Neuronal stem cell (in vitro differentiated cells): Measurements from ENCODE around the gene PTPN4.

Experiments
- DNase-seq: peaks from one replicate; pipeline ENCODE4 v3.0.0-alpha.2; 2013; ENCODE audit warnings: low spot score
- H2AFZ ChIP-seq: one replicate; pipeline ENCODE4 v1.6.1; 2013; ENCODE audit warnings: mild to moderate bottlenecking, low read length, inconsistent platforms
- H2AK5ac ChIP-seq: 2 replicates; pipeline ENCODE4 v1.6.1; 2013; ENCODE audit warnings: low read depth, mild to moderate bottlenecking, inconsistent platforms, low read length, moderate library complexity, mixed read lengths
- H2BK120ac ChIP-seq: 2 replicates; pipeline ENCODE4 v1.6.1; 2013; ENCODE audit warnings: low read depth, mild to moderate bottlenecking, inconsistent platforms, low read length, moderate library complexity, mixed read lengths
- H2BK12ac ChIP-seq: one replicate; pipeline ENCODE4 v1.6.1; 2013; ENCODE audit warnings: low read length, inconsistent platforms
- H2BK15ac ChIP-seq: 2 replicates; pipeline ENCODE4 v1.6.1; 2013; ENCODE audit warnings: mild to moderate bottlenecking, low read length, inconsistent platforms, mixed read lengths
- H2BK5ac ChIP-seq: one replicate; pipeline ENCODE4 v1.6.1; 2013; ENCODE audit warnings: inconsistent platforms, mild to moderate bottlenecking, low read length, moderate library complexity
- H3K14ac ChIP-seq: one replicate; pipeline ENCODE4 v1.6.1; 2013; ENCODE audit warnings: low read length, inconsistent platforms
- H3K18ac ChIP-seq: 2 replicates; pipeline ENCODE4 v1.6.1; 2013; ENCODE audit warnings: low read length, inconsistent platforms
- H3K23ac ChIP-seq: 2 replicates; pipeline ENCODE4 v1.6.1; 2013; ENCODE audit warnings: low read depth, mild to moderate bottlenecking, mixed read lengths, low read length, inconsistent platforms; ENCODE audit not compliant: poor library complexity
- H3K27ac ChIP-seq: replicated peaks from 3 replicates; pipeline ENCODE4 v1.5.1; 2013; ENCODE audit warnings: low read length, inconsistent platforms
- H3K27me3 ChIP-seq, 3 experiments: 2 replicates each; pipeline ENCODE4 v1.6.1; 2013; ENCODE audit warnings: low read length in 3 of 3, mild to moderate bottlenecking in 2 of 3, inconsistent platforms in 1 of 3, low read depth in 1 of 3, mixed read lengths in 1 of 3, moderate library complexity in 1 of 3; ENCODE audit not compliant: control insufficient read depth in 3 of 3, insufficient read depth in 3 of 3
- H3K36me3 ChIP-seq, 2 donors: replicated peaks in 1 of 2; 2 replicates each; pipeline ENCODE4 v1.6.1; 2013; ENCODE audit warnings: low read length in 2 of 2; ENCODE audit not compliant: control insufficient read depth in 2 of 2, insufficient read depth in 2 of 2
- H3K4ac ChIP-seq: 2 replicates; pipeline ENCODE4 v1.6.1; 2013; ENCODE audit warnings: inconsistent platforms, mild to moderate bottlenecking, low read length, moderate library complexity
- H3K4me1 ChIP-seq, 2 donors: 1 replicate in 1 of 2; 2 replicates in 1 of 2; pipeline ENCODE4 v1.6.1; 2013; ENCODE audit warnings: low read length in 2 of 2, low read depth in 1 of 2; ENCODE audit not compliant: control insufficient read depth in 2 of 2, insufficient read depth in 1 of 2
- H3K4me2 ChIP-seq: one replicate; pipeline ENCODE4 v1.6.1; 2013; ENCODE audit warnings: mild to moderate bottlenecking, low read length, inconsistent platforms; ENCODE audit not compliant: insufficient read depth, poor library complexity, severe bottlenecking
- H3K4me3 ChIP-seq, 2 donors: 2 replicates each; pipeline ENCODE4 v1.5.1; 2013; ENCODE audit warnings: low read length in 2 of 2, mild to moderate bottlenecking in 2 of 2, inconsistent platforms in 1 of 2, moderate library complexity in 1 of 2
- H3K79me1 ChIP-seq: one replicate; pipeline ENCODE4 v1.6.1; 2013; ENCODE audit warnings: low read depth, mild to moderate bottlenecking, inconsistent platforms, low read length, moderate library complexity
- H3K9ac ChIP-seq: one replicate; pipeline ENCODE4 v1.6.1; 2013; ENCODE audit warnings: mild to moderate bottlenecking, low read depth, low read length, inconsistent platforms; ENCODE audit not compliant: poor library complexity
- H3K9me3 ChIP-seq, 2 donors: replicated peaks in 1 of 2; 2 replicates each; pipeline versions ENCODE3 to v1.6.1; 2013; ENCODE audit warnings: low read length in 2 of 2, mild to moderate bottlenecking in 2 of 2, inconsistent platforms in 1 of 2, low read depth in 1 of 2, mixed read lengths in 1 of 2, moderate library complexity in 1 of 2; ENCODE audit not compliant: control insufficient read depth in 2 of 2, insufficient read depth in 1 of 2
- H4K8ac ChIP-seq: one replicate; pipeline ENCODE4 v1.6.1; 2013; ENCODE audit warnings: low read depth, mild to moderate bottlenecking, inconsistent platforms, low read length, moderate library complexity
- H4K91ac ChIP-seq: one replicate; pipeline ENCODE4 v1.6.1; 2013; ENCODE audit warnings: low read length, low read depth, mild to moderate bottlenecking, inconsistent platforms; ENCODE audit not compliant: poor library complexity
- WGBS, 2 donors: extraction: QIAGEN DNeasy Blood & Tissue Kit; methylation state at CpG; one replicate each; pipeline ENCODE4 v1.1.7; 2013; ENCODE audit warnings: missing lambda C conversion rate in 2 of 2, mixed read lengths in 1 of 2; ENCODE audit not compliant: insufficient read length in 2 of 2, insufficient replicate concordance in 1 of 2; ENCODE audit errors: extremely low coverage in 2 of 2; 5-methylcytosine and 5-hydroxymethylcytosine counted together

PTPN4 gene

DNA sequence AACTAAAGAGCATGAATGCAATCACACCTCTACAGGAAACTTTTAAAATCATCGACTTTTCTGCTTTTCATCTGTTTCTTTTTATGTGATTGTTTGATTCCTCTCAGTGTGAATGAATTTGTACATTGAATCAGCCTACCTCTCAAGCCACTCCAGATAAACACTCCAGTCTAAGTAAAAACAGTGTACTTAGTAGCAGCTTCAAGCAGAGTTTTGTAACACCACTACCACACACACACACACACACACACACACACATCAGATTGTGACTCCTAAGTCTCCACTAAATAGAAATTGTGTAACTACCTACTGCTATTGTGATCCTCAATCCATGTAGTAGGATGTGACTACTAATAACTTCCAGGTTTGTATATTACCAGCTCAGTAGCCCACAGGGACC lies 187.8 kb downstream of the PTPN4 start:
- Histone ChIP-seq H3K27me3 (no peaks in the 10 kb centered on the region), H3K79me1 (no peaks in the 10 kb centered on the region), H3K4ac (no peak overlapping the region), H3K4me1 (no peaks in the 10 kb centered on the region), H4K91ac (no peak overlapping the region), H3K18ac (no peak overlapping the region), H3K4me2 (no peak overlapping the region), H2AK5ac (no peak overlapping the region), H2BK120ac (no peak overlapping the region), H2BK15ac (no peak overlapping the region), H3K14ac (no peak overlapping the region), H4K8ac (no peak overlapping the region), H3K27ac (no peak overlapping the region), H2AFZ (no peak overlapping the region), H3K36me3 (peaks cover 3 to 57% of the 10 kb centered on the region in 2 donors), H3K4me3 (no peak overlapping the region), H2BK12ac (no peak overlapping the region), H3K23ac (no peak overlapping the region), H2BK5ac (no peak overlapping the region), H3K9ac (no peak overlapping the region), H3K9me3 (no peaks in the 10 kb centered on the region)
- no CpG with 5 or more reads among the region's 1 CpG for WGBS, 2 donors
- DNase-seq: no peak

DNA sequence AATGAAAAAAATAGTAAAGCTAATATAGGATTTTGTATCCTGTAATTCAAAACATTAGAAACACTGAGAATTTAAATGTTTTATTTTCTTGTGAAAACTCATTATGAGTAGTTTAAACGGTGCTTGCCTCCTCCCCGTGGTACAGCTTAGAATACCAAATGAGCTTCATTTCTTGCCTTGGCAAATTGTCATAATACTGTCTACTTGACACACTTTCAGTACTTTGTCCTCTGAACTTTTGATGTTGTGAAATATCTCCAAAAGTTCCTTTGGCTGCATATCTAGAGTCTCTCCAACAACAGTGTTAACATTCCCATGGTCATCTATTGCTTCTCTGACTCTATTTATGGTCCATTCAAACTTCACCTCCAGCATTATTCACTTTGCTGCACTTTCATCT lies 191.2 kb downstream of the PTPN4 start:
- Histone ChIP-seq H3K4me3 (no peak overlapping the region), H3K18ac (no peak overlapping the region), H2BK15ac (no peak overlapping the region), H4K91ac (no peak overlapping the region), H2BK5ac (no peak overlapping the region), H2BK120ac (no peak overlapping the region), H3K27me3 (no peaks in the 10 kb centered on the region), H3K4ac (no peak overlapping the region), H3K79me1 (no peaks in the 10 kb centered on the region), H3K9me3 (no peaks in the 10 kb centered on the region), H3K9ac (no peak overlapping the region), H2AFZ (no peak overlapping the region), H3K27ac (no peak overlapping the region), H2BK12ac (no peak overlapping the region), H3K14ac (no peak overlapping the region), H2AK5ac (no peak overlapping the region), H3K23ac (no peak overlapping the region), H3K4me1 (no peaks in the 10 kb centered on the region), H4K8ac (no peak overlapping the region), H3K36me3 (peaks cover 7 to 73% of the 10 kb centered on the region in 2 donors), H3K4me2 (no peak overlapping the region)
- no CpG with 5 or more reads among the region's 2 CpGs for WGBS, 2 donors
- no peak for DNase-seq

- no peak overlapping the region for H2AFZ ChIP-seq
- no peaks in the 10 kb centered on the region for H3K4me1 ChIP-seq
- H2AK5ac ChIP-seq: no peak overlapping the region
- no peak overlapping the region for H3K9ac ChIP-seq
- H2BK12ac ChIP-seq: no peak overlapping the region
- H3K4me2 ChIP-seq: no peak overlapping the region
- no peaks in the 10 kb centered on the region for H3K79me1 ChIP-seq
- no peak overlapping the region for H4K91ac ChIP-seq
- H3K36me3 ChIP-seq: peaks cover 6 to 80% of the 10 kb centered on the region in 2 donors
- H4K8ac ChIP-seq: no peak overlapping the region
- no peak overlapping the region for H3K4me3 ChIP-seq
- no peak overlapping the region for H2BK5ac ChIP-seq
- H3K18ac ChIP-seq: no peak overlapping the region
- no peak overlapping the region for H3K27ac ChIP-seq
- H2BK120ac ChIP-seq: no peak overlapping the region
- DNase-seq: no peak
- H3K9me3 ChIP-seq: peaks cover 2 to 24% of the 10 kb centered on the region in 2 donors
- H2BK15ac ChIP-seq: no peak overlapping the region
- no peak overlapping the region for H3K23ac ChIP-seq
- H3K27me3 ChIP-seq: no peaks in the 10 kb centered on the region
- no peak overlapping the region for H3K14ac ChIP-seq
- H3K4ac ChIP-seq: no peak overlapping the region
Observed at GRCh38 chr2:119958670-119959268, 199.0 kb downstream of the PTPN4 start.

DNA sequence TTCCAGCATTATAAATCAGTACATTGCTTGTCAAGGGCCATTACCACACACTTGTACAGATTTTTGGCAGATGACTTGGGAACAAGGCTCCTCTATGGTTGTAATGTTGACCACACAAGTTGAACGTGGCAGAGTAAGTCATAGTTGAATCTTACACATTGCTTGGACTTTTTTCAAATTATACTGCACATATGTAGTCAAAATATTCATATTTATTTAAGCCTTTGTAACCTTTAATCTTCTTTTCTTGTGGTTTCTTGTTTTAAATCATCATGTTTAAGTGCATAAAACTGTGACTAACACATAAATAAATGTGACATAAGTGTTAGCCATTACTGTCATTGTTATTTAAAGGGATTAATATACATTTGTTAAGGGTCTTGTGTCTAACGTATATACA lies 201.1 kb downstream of the PTPN4 start:
- Histone ChIP-seq H3K9ac (no peak overlapping the region), H3K4me1 (no peaks in the 10 kb centered on the region), H3K4ac (no peak overlapping the region), H3K36me3 (peaks cover 2 to 84% of the 10 kb centered on the region in 2 donors), H4K91ac (no peak overlapping the region), H3K23ac (no peak overlapping the region), H3K4me2 (no peak overlapping the region), H3K27ac (no peak overlapping the region), H2BK120ac (no peak overlapping the region), H3K4me3 (no peak overlapping the region), H2BK15ac (no peak overlapping the region), H3K9me3 (peaks cover 2 to 24% of the 10 kb centered on the region in 2 donors), H3K27me3 (no peaks in the 10 kb centered on the region), H2AK5ac (no peak overlapping the region), H3K14ac (no peak overlapping the region), H2BK5ac (no peak overlapping the region), H3K79me1 (no peaks in the 10 kb centered on the region), H3K18ac (no peak overlapping the region), H2AFZ (no peak overlapping the region), H2BK12ac (no peak overlapping the region), H4K8ac (no peak overlapping the region)
- WGBS, 2 donors: no CpG with 5 or more reads among the region's 2 CpGs
- DNase-seq: no peak
